GM12878 (cell line): Measurements from ENCODE around the gene GH2. TPM values are rescaled to one million over a fixed set of nuclear protein-coding genes. Genes with fewer than 3 reads are reported as not detected.

Experiments
- BCL3 ChIP-seq: IDR thresholded peaks from 2 replicates; pipeline ENCODE4 v1.6.1; 2011; ENCODE audit warnings: borderline replicate concordance, low read depth, mild to moderate bottlenecking, moderate library complexity, low read length; ENCODE audit not compliant: insufficient read depth, poor library complexity, severe bottlenecking
- CBX5 ChIP-seq: sonication (generic); IDR thresholded peaks from 2 replicates; pipeline ENCODE4 v1.6.1; 2016; ENCODE audit warnings: low read depth, moderate library complexity, mild to moderate bottlenecking, inconsistent platforms
- CEBPZ ChIP-seq: fragments of 150-350 bp; IDR thresholded peaks from 2 replicates; pipeline ENCODE4 v1.6.1; 2016; ENCODE audit warnings: low read depth, low read length
- CHD1 ChIP-seq: IDR thresholded peaks from 2 replicates; pipeline ENCODE4 v1.6.1; 2012; ENCODE audit warnings: low read depth, low read length, improper control_type of control experiment
- CHD2 ChIP-seq: IDR thresholded peaks from 2 replicates; pipeline ENCODE4 v1.6.1; 2011; ENCODE audit warnings: low read depth, low read length, improper control_type of control experiment, borderline replicate concordance
- CREB1 ChIP-seq: IDR thresholded peaks from 2 replicates; pipeline ENCODE4 v1.6.1; 2012; ENCODE audit warnings: low read depth, mild to moderate bottlenecking, inconsistent platforms
- FOS ChIP-seq: IDR thresholded peaks from 3 replicates; pipeline ENCODE4 v1.6.1; 2011; ENCODE audit warnings: borderline replicate concordance; ENCODE audit not compliant: insufficient read length; ENCODE audit errors: extremely low read depth
- HCFC1 ChIP-seq: fragments of 150-350 bp; IDR thresholded peaks from 2 replicates; pipeline ENCODE4 v1.6.1; 2014; ENCODE audit warnings: low read length
- HDAC2 ChIP-seq: fragments of 200-600 bp; sonication (generic); IDR thresholded peaks from 2 replicates; pipeline ENCODE4 v1.6.1; 2017
- HSF1 ChIP-seq: fragments of 150-350 bp; IDR thresholded peaks from 2 replicates; pipeline ENCODE4 v1.6.1; 2014; ENCODE audit warnings: mild to moderate bottlenecking, low read depth, low read length
- JUNB ChIP-seq: IDR thresholded peaks from 2 replicates; pipeline ENCODE4 v1.6.1; 2016; ENCODE audit warnings: antibody characterized with exemption, mild to moderate bottlenecking
- LARP7 ChIP-seq: fragments of 450-650 bp; IDR thresholded peaks from 2 replicates; pipeline ENCODE4 v1.6.1; 2017; ENCODE audit warnings: mild to moderate bottlenecking
- MTA3 ChIP-seq: IDR thresholded peaks from 2 replicates; pipeline ENCODE4 v1.6.1; 2012; ENCODE audit warnings: low read length, inconsistent platforms, borderline replicate concordance
- MYC ChIP-seq: IDR thresholded peaks from 2 replicates; pipeline ENCODE4 v1.6.1; 2011; ENCODE audit warnings: mild to moderate bottlenecking, low read length, moderate library complexity, inconsistent platforms; ENCODE audit not compliant: insufficient read depth, insufficient replicate concordance, insufficient read length, severe bottlenecking
- NBN ChIP-seq: fragments of 450-650 bp; IDR thresholded peaks from 2 replicates; pipeline ENCODE4 v1.6.1; 2016
- NFIC ChIP-seq: IDR thresholded peaks from 2 replicates; pipeline ENCODE4 v1.6.1; 2012; ENCODE audit warnings: low read depth, mild to moderate bottlenecking, inconsistent platforms, low read length, moderate library complexity
- RCOR1 ChIP-seq: conservative IDR thresholded peaks from 2 replicates; pipeline ENCODE4 v1.6.1; 2012; ENCODE audit warnings: low read depth, low read length, improper control_type of control experiment
- RFX5 ChIP-seq: IDR thresholded peaks from 2 replicates; pipeline ENCODE4 v1.6.1; 2011; ENCODE audit warnings: low read depth, low read length, improper control_type of control experiment
- SMAD5 ChIP-seq: IDR thresholded peaks from 2 replicates; pipeline ENCODE4 v1.6.1; 2016; ENCODE audit warnings: antibody characterized with exemption, low read depth
- SMARCA5 ChIP-seq: fragments of 450-650 bp; IDR thresholded peaks from 2 replicates; pipeline ENCODE4 v1.6.1; 2017; ENCODE audit warnings: mild to moderate bottlenecking
- SMC3 ChIP-seq: IDR thresholded peaks from 2 replicates; pipeline ENCODE4 v1.6.1; 2011; ENCODE audit warnings: low read length, improper control_type of control experiment, borderline replicate concordance
- SREBF2 ChIP-seq: IDR thresholded peaks from 2 replicates; pipeline ENCODE4 v1.6.1; 2012; ENCODE audit warnings: mild to moderate bottlenecking, low read length
- TAF1 ChIP-seq: IDR thresholded peaks from 2 replicates; pipeline ENCODE4 v1.6.1; 2011; ENCODE audit warnings: mild to moderate bottlenecking, low read depth, low read length, borderline replicate concordance
- TBL1XR1 ChIP-seq: IDR thresholded peaks from 2 replicates; pipeline ENCODE4 v1.6.1; 2012; ENCODE audit warnings: low read depth, low read length, improper control_type of control experiment
- TCF3 ChIP-seq: IDR thresholded peaks from 2 replicates; pipeline ENCODE4 v1.6.1; 2012; ENCODE audit warnings: low read depth, mild to moderate bottlenecking, low read length, borderline replicate concordance; ENCODE audit not compliant: insufficient read depth
- ZSCAN29 ChIP-seq: fragments of 450-650 bp; IDR thresholded peaks from 2 replicates; pipeline ENCODE4 v1.6.1; 2017; ENCODE audit warnings: mild to moderate bottlenecking, moderate library complexity
- ZZZ3 ChIP-seq: IDR thresholded peaks from 2 replicates; pipeline ENCODE4 v1.6.1; 2011; ENCODE audit warnings: low read depth; ENCODE audit not compliant: control insufficient read depth, insufficient read length
- polyA plus RNA-seq, 11 experiments: library from polyadenylated mRNA; depleted of rRNA in 4 of 11; unstranded in 6 of 11; stranded (reverse) in 5 of 11; fragments of >200 nt; fragmentation: Nextera tagmentation in 4 of 11; fragmentation: Illumina TruSeq in 1 of 11; extraction: Ambion mirVana in 4 of 11; extraction: Trizol in 1 of 11; gene quantifications; 1 replicate in 1 of 11; 2 replicates in 10 of 11; pipeline versions ENCODE4 v1.2.1 to v1.2.3, GENCODE V29; 2011 to 2016; ENCODE audit warnings: inconsistent platforms in 2 of 11, missing spikeins in 2 of 11, low read depth in 1 of 11
- total RNA-seq, 4 experiments: library from RNA; depleted of rRNA in 3 of 4; stranded (reverse); fragments of >200 nt in 3 of 4; fragmentation: Illumina TruSeq in 1 of 4; extraction: Trizol in 1 of 4; gene quantifications; 2 replicates each; pipeline versions ENCODE4 v1.2.1 to v1.2.3, GENCODE V29; 2013 to 2021

The GH2 gene
- total and polyA plus RNA-seq, 10 of the 15 experiments (the other 5 are each of a cell fraction or from before 2014, with no cell fraction given) = not detected

- TF ChIP-seq CEBPZ (no peak), CHD1 (no peak), HCFC1 (peak; percentile 52), ZSCAN29 (peak; percentile 99), RFX5 (peak; percentile 53; the same call in 1 of the 2 replicates), TAF1 (peak; percentile 89), SMC3 (0 out of 2 replicates have a peak, but pooled peaks have one; percentile 9), CBX5 (no peak), BCL3 (peak; percentile 51), SMAD5 (no peak), NBN (peak; percentile 87), NFIC (peak; percentile 11; the same call in 1 of the 2 replicates), SMARCA5 (peak; percentile 96), RCOR1 (peak; percentile 76; the same call in 1 of the 2 replicates), CREB1 (peak; percentile 63), FOS (no peak), TCF3 (peak; percentile 54; the same call in 1 of the 2 replicates), LARP7 (peak; percentile 100), TBL1XR1 (peak; percentile 79; the same call in 1 of the 2 replicates), HDAC2 (no peak), MYC (no peak), JUNB (peak; percentile 13; the same call in 1 of the 2 replicates), ZZZ3 (no peak), MTA3 (no peak), CHD2 (peak; percentile 96), HSF1 (peak; percentile 72), SREBF2 (no peak)
Measured at GRCh38 chr17:63842540-63843386, 39.0 kb downstream of the GH2 start, which contains the start of gene SMARCD2 (continued).
